ENCODE data around the gene ARMH3.

Gene ARMH3

DNA sequence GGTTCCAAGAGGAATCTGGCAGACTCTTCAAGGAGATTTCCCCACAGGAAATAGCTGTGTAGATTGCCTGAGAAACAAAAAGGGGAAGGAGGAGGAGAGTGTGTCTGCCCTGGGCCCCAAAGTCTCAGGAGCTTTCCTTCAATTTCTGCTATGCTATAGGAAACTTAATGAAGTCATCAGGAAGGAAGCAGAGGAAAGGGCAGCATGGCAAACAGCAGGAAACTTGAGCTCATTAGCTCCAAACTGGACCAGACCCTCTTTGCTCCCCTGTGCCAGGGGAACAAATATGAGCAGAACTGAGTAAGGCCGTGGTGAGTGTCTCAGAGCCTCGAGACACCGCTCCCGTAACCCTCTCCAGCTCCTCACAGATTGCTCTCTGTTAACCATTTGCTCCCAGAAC lies 207.6 kb downstream of the ARMH3 start:
- DNase-seq, result no peak

DNA sequence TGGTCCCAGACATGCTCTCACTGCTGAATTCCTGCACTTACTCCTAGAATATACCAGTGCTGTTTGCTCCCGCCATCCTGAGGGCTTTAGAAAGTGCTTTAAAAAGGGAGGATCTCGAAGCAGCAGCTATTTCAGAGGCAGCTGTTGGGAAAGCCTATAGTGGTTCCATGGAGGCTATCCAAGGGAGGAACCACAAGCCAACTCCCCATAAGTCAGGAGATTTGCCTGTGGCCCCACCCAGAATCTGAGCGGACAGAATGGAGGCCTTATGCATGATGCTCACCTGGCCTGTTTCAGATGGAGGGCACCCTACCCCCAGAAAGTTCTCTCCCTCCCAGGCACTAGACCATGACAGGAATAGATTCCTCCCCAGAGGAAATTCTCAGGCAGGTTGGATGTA lies 210.1 kb downstream of the ARMH3 start:
- no peak for DNase-seq

- peak; percentile 26 for DNase-seq
Observed at GRCh38 chr10:101843032-101844021, 212.6 kb downstream of the ARMH3 start, which contains the start of gene KCNIP2. Gene KCNIP2, minus strand, starts transcription at chr10:101843800. Its CDS starts 232 bp downstream, at chr10:101843568.

- DNase-seq, result no peak
Observed at GRCh38 chr10:101841826-101842225, 214.1 kb downstream of the ARMH3 start.

DNA sequence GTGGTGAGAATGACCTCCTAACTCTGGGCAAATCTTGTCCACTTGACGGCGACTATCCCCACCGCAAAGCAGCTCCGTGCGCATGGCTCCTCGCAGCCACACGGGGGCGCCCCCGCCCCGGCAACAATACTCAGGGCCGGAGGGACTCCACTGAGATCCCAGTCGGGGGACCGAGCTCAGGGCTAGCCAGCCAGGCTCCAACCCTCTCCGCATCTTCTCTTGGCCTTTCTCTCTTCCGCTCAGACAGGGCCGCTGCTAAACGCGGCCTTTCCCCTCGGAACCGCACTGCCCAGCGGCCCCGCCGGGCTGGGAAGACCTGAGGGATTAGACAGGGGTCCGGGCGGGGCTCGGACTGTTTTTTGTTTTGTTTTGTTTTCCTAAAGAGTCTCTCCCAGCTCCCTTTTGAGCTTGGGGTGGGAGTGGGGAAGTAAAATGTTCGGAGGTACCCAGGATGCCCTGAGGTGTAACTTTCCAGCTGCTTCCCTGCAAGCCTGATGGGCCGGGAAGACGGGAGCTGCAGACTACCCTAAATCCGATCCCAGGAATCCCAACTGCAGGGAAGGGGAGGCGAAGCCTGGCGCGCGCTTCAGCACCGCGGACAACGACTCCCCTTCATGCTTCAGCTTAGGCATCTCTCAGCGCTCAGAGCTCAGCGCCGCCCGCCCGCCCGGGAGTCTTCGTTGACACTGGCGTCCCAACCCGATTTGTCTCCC lies 215.1 kb downstream of the ARMH3 start:
- DNase-seq, result peak; percentile 50

- no peak for DNase-seq
Observed at GRCh38 chr10:101840102-101840684, 215.8 kb downstream of the ARMH3 start.

DNA sequence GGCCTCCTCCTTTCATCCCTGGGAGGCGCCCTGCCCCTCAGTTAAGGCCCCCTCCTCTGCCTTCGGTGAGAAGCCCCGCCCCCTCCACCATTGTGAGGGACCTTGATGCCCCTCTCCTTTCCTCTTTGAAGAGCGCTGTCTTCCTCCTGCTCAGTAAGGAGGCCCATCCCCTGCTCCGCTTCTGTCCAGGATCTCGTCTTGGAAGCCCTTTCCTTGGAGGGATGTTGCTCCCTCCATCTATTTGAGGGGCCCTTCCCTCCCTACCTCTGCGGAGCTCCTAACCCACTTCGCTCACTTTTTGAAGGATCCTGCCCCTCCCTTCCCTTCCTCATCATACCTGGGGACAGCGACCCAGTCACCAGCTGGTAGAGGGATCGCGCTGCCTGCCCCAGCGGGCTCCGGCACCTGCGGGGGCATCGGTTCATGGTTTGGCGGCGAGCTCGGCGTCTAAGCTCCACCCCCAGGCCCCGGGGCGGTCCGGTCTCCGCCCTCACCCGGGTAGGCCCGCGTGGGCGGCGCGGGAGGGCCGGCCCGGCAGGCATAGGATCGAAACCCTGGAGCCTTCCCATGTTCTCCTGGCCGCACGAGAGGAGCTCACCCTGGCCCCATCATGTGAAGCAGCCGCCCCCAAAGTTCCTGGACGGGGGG lies 216.4 kb downstream of the ARMH3 start:
- DNase-seq, result no peak

GRCh38 chr10:101839002-101839401 lies 217.0 kb downstream of the ARMH3 start:
- no peak for DNase-seq

DNA sequence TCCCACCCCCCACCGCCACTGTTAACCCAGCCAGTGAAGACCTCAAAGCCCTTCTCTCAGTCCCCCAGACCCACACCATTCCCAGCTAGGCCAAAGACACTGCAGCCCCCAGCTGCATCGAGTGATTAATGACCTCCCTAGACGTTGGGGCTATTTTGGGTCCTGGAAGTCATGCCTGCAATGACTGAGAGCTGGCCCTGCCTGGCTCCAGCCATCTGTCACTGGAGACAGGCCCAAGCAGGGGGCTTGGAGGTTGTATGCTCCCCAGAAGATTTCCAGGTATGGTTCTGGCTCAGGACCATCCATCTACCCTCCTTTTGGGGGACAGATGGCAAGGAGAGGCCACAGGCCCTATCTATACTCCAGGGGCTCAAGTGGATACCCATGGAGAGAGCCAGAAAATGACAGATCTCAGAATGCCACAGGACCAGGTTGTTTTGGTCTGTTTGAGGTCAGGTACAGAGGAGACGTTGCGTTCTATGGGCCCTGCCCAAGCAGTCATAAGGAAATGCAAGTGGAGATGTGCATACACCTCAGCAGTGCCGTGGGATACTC lies 217.5 kb downstream of the ARMH3 start:
- no peak for DNase-seq

DNA sequence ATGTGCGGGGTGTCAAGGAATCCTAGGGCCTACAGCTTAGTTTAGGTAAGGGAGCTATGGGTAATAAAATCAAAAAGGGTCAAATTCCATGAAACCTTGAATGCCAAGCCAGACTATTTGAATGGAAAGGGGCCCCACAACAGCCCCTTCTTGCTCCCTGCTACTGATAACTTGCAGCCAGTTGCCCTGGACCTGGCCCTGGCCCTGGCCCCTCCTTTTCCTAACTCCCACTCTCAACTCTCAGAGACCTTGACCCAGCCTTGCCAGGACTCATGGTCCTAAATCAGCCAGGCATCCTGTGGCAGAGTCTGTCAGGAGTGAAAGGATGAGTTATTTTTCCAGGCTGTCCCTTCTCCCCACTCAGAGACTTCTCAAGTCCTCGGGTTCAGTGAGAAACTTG lies 218.2 kb downstream of the ARMH3 start:
- DNase-seq, result no peak

DNA sequence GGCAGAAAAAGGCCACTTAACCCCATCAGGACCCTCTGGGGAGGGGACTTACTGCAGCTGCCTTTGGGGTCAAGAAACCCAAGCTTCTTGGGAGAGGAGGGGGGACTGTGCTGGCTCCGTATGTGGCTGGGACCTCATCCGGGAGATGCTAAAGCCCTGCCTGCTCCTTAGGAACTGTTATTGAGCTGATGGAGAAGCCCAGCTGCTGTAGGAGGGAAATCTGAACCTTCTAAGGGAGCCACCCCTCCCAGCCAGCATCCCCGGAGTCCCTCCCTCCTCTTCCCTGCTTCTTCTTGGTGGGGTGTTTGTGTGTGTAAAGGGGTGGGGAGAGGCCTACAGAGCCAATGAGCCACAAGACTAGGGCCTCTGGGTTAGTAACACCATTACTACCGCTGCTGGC lies 220.6 kb downstream of the ARMH3 start:
- no peak for DNase-seq

DNA sequence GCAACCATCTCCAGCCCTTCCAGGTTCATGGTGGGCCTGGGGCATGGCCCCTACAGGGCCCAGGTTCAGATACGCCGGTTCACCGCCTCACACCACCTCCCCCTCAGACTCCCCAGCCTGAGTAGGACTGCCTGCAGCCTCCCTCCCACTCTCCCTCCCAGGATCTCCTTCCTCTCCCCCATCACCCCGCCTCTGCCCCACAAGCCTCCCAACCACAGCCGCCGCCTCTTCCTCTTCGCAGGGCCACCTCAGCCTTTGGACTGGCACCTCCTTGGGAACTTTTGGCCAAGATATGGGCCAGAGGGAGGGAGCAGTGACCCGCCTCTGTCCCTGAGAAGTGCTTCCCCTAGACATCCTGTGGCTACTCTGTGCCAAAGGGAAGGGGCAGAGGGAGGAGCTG lies 221.6 kb downstream of the ARMH3 start:
- DNase-seq, result no peak

- no peak for DNase-seq
Observed at GRCh38 chr10:101833466-101833865, 222.5 kb downstream of the ARMH3 start.

DNA sequence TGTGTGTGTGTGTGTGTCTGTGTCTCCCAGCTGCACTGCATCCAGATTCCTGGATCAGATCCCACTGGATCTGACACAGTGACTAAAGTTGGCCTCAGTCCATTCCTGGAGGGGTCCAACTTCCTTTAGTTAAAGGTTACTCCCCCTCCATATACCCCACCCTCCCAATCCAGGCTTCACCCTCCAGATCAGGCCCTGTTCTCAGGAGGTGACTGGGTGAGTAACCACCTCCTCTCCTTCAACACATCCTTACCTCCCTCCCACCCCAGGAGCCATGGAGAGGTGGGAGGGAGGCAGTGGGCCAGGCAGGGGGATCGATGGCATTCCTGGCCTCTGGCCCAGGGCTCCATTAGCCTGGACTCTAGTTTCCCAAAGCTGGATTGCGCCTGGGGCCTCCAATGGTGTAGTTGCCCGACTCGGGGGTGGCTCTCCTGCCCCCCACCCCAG lies 223.6 kb downstream of the ARMH3 start:
- no peak for DNase-seq

- DNase-seq, result no peak
Observed at GRCh38 chr10:101831169-101831811, 224.7 kb downstream of the ARMH3 start.

GRCh38 chr10:101830322-101831168 lies 225.4 kb downstream of the ARMH3 start:
- peak; percentile 64 for DNase-seq

- DNase-seq, result peak; percentile 30
Observed at GRCh38 chr10:101829561-101830315, 226.2 kb downstream of the ARMH3 start.

DNA sequence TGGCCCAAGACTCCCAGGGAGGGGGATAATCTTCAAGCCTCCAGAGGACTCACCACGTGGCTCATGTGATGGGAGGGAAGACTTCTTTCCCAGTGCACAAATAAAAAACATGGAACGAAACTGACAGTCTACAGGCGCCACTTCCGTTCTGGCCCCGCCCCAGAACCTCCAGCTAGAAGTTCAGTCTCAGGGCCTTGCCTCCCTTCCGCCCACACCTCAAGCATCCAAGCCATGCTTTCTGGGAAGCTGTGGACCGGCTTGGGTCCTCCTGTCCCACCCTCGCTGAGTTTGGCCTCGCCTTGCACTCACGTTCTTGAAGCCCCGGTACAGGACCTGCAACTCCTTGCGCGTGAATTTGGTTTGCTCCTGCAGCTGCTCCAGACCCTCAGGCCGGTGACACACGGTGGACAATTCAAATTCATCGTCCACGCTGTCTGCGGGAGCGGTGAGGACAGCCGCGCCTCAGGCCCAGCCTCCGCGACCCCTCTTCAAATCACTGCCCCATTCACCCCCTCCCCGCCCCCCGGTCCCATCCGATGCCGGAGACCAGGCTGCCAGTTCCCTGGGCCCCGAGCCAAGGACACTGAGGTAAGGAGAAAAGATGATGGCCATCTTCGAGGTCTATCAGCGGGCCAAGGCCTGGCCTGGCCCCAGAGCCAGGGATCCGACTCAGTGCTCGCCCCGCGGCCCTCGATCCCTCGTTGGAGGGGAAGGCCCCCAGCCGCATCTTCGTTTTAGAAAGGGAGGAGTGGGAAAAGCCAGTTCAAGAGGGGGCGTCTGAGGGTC lies 227.0 kb downstream of the ARMH3 start:
- DNase-seq, result no peak

DNA sequence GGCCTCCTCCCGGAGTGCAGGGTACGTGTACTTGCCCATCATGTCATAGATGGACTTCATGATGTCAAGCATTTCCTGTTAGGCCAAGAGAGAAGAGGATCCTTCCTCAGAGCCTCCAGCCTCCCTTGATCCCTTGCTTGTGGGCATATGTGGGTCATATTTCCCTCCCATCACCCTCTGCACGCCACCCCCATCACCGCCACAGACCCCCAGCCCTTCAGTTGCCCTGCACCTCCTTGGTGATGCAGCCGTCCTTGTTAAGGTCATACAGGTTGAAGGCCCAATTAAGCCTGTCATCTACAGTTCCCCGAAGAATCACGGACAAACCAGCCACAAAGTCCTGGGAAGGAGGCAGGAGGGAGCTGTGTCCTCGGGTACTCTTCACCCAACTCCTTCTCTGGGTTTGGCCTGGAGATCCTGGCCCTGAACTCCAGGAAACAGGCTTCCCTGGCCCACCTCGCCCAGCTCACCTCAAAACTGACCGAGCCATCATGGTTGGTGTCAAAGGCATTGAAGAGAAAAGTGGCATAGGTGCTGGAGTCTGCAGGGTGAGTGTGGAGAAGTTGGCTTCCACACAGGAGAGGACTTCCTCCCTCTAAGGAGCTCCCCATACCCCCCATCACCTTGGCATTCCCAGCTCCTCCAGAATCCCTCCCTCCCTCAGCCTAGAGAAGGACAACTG lies 227.9 kb downstream of the ARMH3 start:
- no peak for DNase-seq

Measured in COR-L47 (cell line).